ENCODE data around the gene RAP1GAP.
A peak's percentile ranks its signal among the peaks of the same experiment; 100 is the strongest.

The RAP1GAP gene

DNA sequence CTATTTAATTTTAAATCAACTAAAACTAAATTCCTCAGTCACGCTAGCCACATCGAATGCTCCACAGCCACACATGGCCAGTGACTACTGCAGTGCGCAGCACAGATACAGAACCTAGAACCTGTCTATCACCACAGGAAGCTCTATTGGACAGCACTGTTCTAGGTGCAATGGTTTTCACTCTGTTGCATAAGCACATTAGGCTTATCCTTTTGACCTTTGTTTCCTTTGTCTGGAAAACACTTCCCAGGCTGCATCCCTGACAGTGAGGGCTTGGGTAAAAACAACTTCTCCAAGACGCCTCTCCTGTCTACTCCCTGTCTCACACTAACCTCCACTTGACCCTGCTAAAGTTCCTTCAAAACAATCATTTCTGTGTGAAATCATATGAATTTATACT lies 33.6 kb upstream of the RAP1GAP start:
- Histone ChIP-seq H3K9ac (no peak overlapping the region), H3K27me3 (ENCODE audit: insufficient read depth, low read depth) (no peaks in the 10 kb centered on the region), H3K4me2 (no peak overlapping the region), H3K4me3 (IDR thresholded peaks at IDR 0.05; ENCODE audit: insufficient read depth, low read depth, low read length) (peak overlapping the region; percentile 7), H3K36me3 (ENCODE audit: insufficient read depth) (no peaks in the 10 kb centered on the region), H3K27ac (no peak overlapping the region), H3K4me1 (ENCODE audit: low read depth, poor library complexity, severe bottlenecking) (peaks cover 83% of the 10 kb centered on the region), H2AFZ (ENCODE audit: low read depth) (no peak overlapping the region), H4K20me1 (ENCODE audit: insufficient read depth) (no peaks in the 10 kb centered on the region; the same call in 1 of the 2 replicates), H3K79me2 (ENCODE audit: insufficient read depth, low read depth) (no peaks in the 10 kb centered on the region)
- TF ChIP-seq, protein P1, sequence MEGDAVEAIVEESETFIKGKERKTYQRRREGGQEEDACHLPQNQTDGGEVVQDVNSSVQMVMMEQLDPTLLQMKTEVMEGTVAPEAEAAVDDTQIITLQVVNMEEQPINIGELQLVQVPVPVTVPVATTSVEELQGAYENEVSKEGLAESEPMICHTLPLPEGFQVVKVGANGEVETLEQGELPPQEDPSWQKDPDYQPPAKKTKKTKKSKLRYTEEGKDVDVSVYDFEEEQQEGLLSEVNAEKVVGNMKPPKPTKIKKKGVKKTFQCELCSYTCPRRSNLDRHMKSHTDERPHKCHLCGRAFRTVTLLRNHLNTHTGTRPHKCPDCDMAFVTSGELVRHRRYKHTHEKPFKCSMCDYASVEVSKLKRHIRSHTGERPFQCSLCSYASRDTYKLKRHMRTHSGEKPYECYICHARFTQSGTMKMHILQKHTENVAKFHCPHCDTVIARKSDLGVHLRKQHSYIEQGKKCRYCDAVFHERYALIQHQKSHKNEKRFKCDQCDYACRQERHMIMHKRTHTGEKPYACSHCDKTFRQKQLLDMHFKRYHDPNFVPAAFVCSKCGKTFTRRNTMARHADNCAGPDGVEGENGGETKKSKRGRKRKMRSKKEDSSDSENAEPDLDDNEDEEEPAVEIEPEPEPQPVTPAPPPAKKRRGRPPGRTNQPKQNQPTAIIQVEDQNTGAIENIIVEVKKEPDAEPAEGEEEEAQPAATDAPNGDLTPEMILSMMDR (conservative IDR thresholded peaks at IDR 0.05; ENCODE audit: low read depth, low read length), result no peak

DNA sequence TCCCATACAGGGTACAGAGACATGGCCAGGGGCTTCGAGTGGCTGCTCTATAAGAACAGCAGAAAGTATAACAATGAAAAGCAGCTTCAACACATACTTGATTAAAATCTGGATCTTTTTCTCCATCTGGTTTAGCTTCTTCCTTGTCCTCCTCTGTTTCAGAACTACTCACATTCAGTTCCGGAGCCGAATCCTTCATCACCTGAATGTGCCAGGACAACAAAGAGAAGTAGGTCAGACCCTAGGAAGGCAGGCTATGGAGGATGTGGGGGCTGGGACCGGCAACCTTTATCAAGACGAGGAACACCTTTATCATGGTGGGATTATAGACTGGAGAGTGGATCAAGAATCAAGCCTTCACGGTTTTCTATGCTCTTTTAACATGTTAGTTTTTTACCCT lies 32.2 kb upstream of the RAP1GAP start:
- no peak overlapping the region for H3K4me3 ChIP-seq (IDR thresholded peaks at IDR 0.05; ENCODE audit: insufficient read depth, low read depth, low read length)
- no peak overlapping the region for H3K9ac ChIP-seq
- no peaks in the 10 kb centered on the region for H3K79me2 ChIP-seq (ENCODE audit: insufficient read depth, low read depth)
- H3K27me3 ChIP-seq (ENCODE audit: insufficient read depth, low read depth), result no peaks in the 10 kb centered on the region
- peaks cover 84% of the 10 kb centered on the region for H3K4me1 ChIP-seq (ENCODE audit: low read depth, poor library complexity, severe bottlenecking)
- H3K27ac ChIP-seq, result no peak overlapping the region; the same call in 1 of the 2 replicates
- TF ChIP-seq, protein P1 (conservative IDR thresholded peaks at IDR 0.05; ENCODE audit: low read depth, low read length), result no peak
- peak overlapping the region; percentile 26; the same call in 1 of the 2 replicates for H3K4me2 ChIP-seq
- H2AFZ ChIP-seq (ENCODE audit: low read depth), result no peak overlapping the region
- H3K36me3 ChIP-seq (ENCODE audit: insufficient read depth), result no peaks in the 10 kb centered on the region
- H4K20me1 ChIP-seq (ENCODE audit: insufficient read depth), result no peaks in the 10 kb centered on the region; the same call in 1 of the 2 replicates

DNA sequence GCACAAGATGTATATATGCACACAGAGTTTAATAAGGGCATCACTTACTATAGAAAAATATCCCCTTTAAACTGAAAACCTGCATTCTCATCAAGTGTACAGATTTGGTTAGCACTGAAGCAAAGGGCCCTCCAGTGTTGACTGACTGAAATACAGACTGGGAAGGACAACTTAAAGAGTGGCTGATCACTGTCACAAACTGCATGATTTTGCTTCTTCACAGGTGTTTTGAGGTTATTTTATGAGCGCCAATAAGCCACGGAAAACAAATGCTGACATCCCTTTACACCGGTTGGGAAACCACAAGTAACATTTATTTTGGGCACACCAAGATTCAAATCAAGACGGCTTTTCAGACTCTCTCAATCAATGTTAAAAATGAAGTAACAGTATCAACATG lies 30.9 kb upstream of the RAP1GAP start:
- no peak overlapping the region for H2AFZ ChIP-seq (ENCODE audit: low read depth)
- peaks cover 71% of the 10 kb centered on the region for H3K4me1 ChIP-seq (ENCODE audit: low read depth, poor library complexity, severe bottlenecking)
- H3K27me3 ChIP-seq (ENCODE audit: insufficient read depth, low read depth), result no peaks in the 10 kb centered on the region
- no peak overlapping the region for H3K4me3 ChIP-seq (IDR thresholded peaks at IDR 0.05; ENCODE audit: insufficient read depth, low read depth, low read length)
- TF ChIP-seq, protein P1 (conservative IDR thresholded peaks at IDR 0.05; ENCODE audit: low read depth, low read length), result no peak
- H3K9ac ChIP-seq, result no peak overlapping the region; the same call in 1 of the 2 replicates
- no peaks in the 10 kb centered on the region for H3K36me3 ChIP-seq (ENCODE audit: insufficient read depth)
- no peaks in the 10 kb centered on the region for H3K79me2 ChIP-seq (ENCODE audit: insufficient read depth, low read depth)
- H4K20me1 ChIP-seq (ENCODE audit: insufficient read depth), result no peaks in the 10 kb centered on the region; the same call in 1 of the 2 replicates
- H3K27ac ChIP-seq, result peak overlapping the region; percentile 40
- H3K4me2 ChIP-seq, result peak overlapping the region; percentile 26

DNA sequence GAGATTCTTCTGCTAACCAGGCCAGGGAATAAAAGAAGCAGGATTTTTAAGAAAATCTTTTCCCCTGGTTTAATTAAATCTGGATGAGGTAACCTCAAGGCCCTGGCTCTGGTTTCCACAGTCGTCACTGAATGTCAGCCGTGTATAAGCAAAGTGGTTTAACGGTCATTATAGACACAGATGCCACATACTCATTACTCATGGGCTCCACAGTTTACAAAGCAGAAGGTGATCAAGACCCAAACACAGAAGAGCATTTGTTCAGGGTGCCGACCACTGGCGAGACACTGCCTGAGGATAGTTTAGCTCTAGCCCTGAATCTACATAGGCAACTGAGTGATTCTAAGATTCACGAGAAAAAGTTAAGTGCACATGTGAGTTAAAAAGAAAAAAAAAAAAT lies 27.8 kb upstream of the RAP1GAP start:
- H3K27ac ChIP-seq, result no peak overlapping the region
- no peak overlapping the region for H3K4me2 ChIP-seq
- TF ChIP-seq, protein P1 (conservative IDR thresholded peaks at IDR 0.05; ENCODE audit: low read depth, low read length), result no peak
- no peaks in the 10 kb centered on the region for H3K79me2 ChIP-seq (ENCODE audit: insufficient read depth, low read depth)
- peaks cover 40% of the 10 kb centered on the region for H3K4me1 ChIP-seq (ENCODE audit: low read depth, poor library complexity, severe bottlenecking)
- H3K4me3 ChIP-seq (IDR thresholded peaks at IDR 0.05; ENCODE audit: insufficient read depth, low read depth, low read length), result no peak overlapping the region
- no peak overlapping the region for H3K9ac ChIP-seq
- no peak overlapping the region for H2AFZ ChIP-seq (ENCODE audit: low read depth)
- H4K20me1 ChIP-seq (ENCODE audit: insufficient read depth), result no peaks in the 10 kb centered on the region
- no peaks in the 10 kb centered on the region for H3K27me3 ChIP-seq (ENCODE audit: insufficient read depth, low read depth)
- no peaks in the 10 kb centered on the region for H3K36me3 ChIP-seq (ENCODE audit: insufficient read depth)

Data from KMS-11 (cell line).